Measurements from ENCODE around the gene DUOXA2.

The DUOXA2 gene

GRCh38 chr15:45084163-45084562 is 30.0 kb upstream of the DUOXA2 start:
- H3K4me3 ChIP-seq (replicated peaks; ENCODE audit: low read depth, low read length) = no peak overlapping the region
- TF ChIP-seq, protein P1, sequence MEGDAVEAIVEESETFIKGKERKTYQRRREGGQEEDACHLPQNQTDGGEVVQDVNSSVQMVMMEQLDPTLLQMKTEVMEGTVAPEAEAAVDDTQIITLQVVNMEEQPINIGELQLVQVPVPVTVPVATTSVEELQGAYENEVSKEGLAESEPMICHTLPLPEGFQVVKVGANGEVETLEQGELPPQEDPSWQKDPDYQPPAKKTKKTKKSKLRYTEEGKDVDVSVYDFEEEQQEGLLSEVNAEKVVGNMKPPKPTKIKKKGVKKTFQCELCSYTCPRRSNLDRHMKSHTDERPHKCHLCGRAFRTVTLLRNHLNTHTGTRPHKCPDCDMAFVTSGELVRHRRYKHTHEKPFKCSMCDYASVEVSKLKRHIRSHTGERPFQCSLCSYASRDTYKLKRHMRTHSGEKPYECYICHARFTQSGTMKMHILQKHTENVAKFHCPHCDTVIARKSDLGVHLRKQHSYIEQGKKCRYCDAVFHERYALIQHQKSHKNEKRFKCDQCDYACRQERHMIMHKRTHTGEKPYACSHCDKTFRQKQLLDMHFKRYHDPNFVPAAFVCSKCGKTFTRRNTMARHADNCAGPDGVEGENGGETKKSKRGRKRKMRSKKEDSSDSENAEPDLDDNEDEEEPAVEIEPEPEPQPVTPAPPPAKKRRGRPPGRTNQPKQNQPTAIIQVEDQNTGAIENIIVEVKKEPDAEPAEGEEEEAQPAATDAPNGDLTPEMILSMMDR (IDR thresholded peaks at IDR 0.05; ENCODE audit: low read depth, low read length, missing control alignments) = no peak
- no peak for DNase-seq (ENCODE audit: extremely low read depth, low read depth)

DNA sequence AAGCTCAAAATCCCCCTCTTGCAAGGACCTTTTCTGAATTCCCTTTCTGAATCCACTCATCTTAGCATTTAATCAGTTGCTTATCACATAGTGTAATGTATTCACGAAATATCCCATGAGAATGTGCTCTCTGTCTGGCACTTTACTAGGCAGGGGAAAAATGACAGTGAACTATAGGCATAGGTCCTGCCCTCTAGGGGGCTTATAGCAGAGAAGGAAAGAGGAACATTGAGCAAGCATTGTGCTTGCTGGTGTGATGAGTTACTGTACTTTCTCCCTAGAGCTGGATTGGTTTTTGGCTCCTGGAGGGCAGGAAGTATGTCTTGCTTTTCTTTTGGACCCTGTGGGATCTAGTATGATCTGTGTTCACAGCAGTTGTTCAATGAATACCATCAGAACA is 26.6 kb upstream of the DUOXA2 start:
- TF ChIP-seq, protein P1 (IDR thresholded peaks at IDR 0.05; ENCODE audit: low read depth, low read length, missing control alignments) = no peak
- no peak overlapping the region for H3K4me3 ChIP-seq (replicated peaks; ENCODE audit: low read depth, low read length)
- no peak for DNase-seq (ENCODE audit: extremely low read depth, low read depth)

GRCh38 chr15:45088801-45089711 is 25.1 kb upstream of the DUOXA2 start:
- TF ChIP-seq, protein P1 (IDR thresholded peaks at IDR 0.05; ENCODE audit: low read depth, low read length, missing control alignments) = no peak
- no peak overlapping the region for H3K4me3 ChIP-seq (replicated peaks; ENCODE audit: low read depth, low read length)

GRCh38 chr15:45089712-45090373 is 24.3 kb upstream of the DUOXA2 start:
- no peak overlapping the region for H3K4me3 ChIP-seq (replicated peaks; ENCODE audit: low read depth, low read length)
- DNase-seq (ENCODE audit: extremely low read depth, low read depth) = no peak
- TF ChIP-seq, protein P1 (IDR thresholded peaks at IDR 0.05; ENCODE audit: low read depth, low read length, missing control alignments) = no peak

More at GRCh38 chr15:45088801-45089711, 25.1 kb upstream of the DUOXA2 start:
- no peak for DNase-seq (ENCODE audit: extremely low read depth, low read depth)

DNA sequence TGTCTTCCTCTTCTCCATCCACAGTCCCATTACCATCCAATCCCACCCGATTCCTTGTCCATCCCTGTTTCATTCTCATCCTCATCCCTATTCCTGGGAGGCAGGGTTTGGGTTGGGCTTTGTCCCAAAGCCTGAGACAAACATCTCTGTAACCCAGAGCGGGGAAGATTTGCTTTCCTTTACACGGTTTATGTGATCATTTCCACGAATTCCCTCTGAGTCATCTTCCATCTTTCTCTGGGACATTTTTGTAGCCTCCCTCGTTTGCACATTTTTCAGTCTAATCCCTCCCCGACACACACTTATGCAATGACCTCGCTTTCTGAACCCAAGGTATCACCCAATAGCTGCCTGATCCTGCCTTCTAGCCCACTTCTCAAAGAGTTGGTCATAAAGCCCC is 23.0 kb upstream of the DUOXA2 start:
- no peak for DNase-seq (ENCODE audit: extremely low read depth, low read depth)
- TF ChIP-seq, protein P1 (IDR thresholded peaks at IDR 0.05; ENCODE audit: low read depth, low read length, missing control alignments) = no peak
- no peak overlapping the region for H3K4me3 ChIP-seq (replicated peaks; ENCODE audit: low read depth, low read length)

- no peak overlapping the region for H3K4me3 ChIP-seq (replicated peaks; ENCODE audit: low read depth, low read length)
- DNase-seq (ENCODE audit: extremely low read depth, low read depth) = no peak
- TF ChIP-seq, protein P1 (IDR thresholded peaks at IDR 0.05; ENCODE audit: low read depth, low read length, missing control alignments) = no peak
Measured at GRCh38 chr15:45091576-45091975, 22.6 kb upstream of the DUOXA2 start.

All from HFF-Myc (cell line).